Skeletal muscle satellite cell (primary cell): ENCODE measurements around the gene TUB.

Experiments used
- H3K27me3 ChIP-seq: 2 replicates; pipeline ENCODE4 v1.7.0; 2013; ENCODE audit warnings: low read length; ENCODE audit not compliant: control insufficient read depth, insufficient read depth
- H3K36me3 ChIP-seq: 2 replicates; pipeline ENCODE4 v1.7.0; 2013; ENCODE audit warnings: mild to moderate bottlenecking, control low read depth, low read length; ENCODE audit not compliant: insufficient read depth
- H3K4me1 ChIP-seq: 2 replicates; pipeline ENCODE4 v1.7.0; 2013; ENCODE audit warnings: low read length; ENCODE audit not compliant: control insufficient read depth, insufficient read depth
- H3K4me2 ChIP-seq: 2 replicates; pipeline ENCODE4 v1.7.0; 2013; ENCODE audit warnings: mild to moderate bottlenecking, low read length
- H3K4me3 ChIP-seq: 2 replicates; pipeline ENCODE4 v1.7.0; 2013; ENCODE audit warnings: low read length
- H3K9ac ChIP-seq: 2 replicates; pipeline ENCODE4 v1.7.0; 2013; ENCODE audit warnings: mild to moderate bottlenecking, low read depth, low read length, moderate library complexity
- H3K9me3 ChIP-seq: replicated peaks from 2 replicates; pipeline ENCODE4 v1.7.0; 2013; ENCODE audit warnings: mild to moderate bottlenecking, control low read depth, low read length

Gene TUB

GRCh38 chr11:8149726-8150125, 68.7 kb downstream of the TUB start:
- Histone ChIP-seq H3K9ac (no peak overlapping the region), H3K27me3 (peaks cover 10% of the 10 kb centered on the region), H3K4me1 (no peaks in the 10 kb centered on the region), H3K4me2 (no peak overlapping the region), H3K36me3 (no peaks in the 10 kb centered on the region), H3K9me3 (no peaks in the 10 kb centered on the region), H3K4me3 (no peak overlapping the region)
